Measurements from ENCODE around the gene QSOX2.

QSOX2 gene

DNA sequence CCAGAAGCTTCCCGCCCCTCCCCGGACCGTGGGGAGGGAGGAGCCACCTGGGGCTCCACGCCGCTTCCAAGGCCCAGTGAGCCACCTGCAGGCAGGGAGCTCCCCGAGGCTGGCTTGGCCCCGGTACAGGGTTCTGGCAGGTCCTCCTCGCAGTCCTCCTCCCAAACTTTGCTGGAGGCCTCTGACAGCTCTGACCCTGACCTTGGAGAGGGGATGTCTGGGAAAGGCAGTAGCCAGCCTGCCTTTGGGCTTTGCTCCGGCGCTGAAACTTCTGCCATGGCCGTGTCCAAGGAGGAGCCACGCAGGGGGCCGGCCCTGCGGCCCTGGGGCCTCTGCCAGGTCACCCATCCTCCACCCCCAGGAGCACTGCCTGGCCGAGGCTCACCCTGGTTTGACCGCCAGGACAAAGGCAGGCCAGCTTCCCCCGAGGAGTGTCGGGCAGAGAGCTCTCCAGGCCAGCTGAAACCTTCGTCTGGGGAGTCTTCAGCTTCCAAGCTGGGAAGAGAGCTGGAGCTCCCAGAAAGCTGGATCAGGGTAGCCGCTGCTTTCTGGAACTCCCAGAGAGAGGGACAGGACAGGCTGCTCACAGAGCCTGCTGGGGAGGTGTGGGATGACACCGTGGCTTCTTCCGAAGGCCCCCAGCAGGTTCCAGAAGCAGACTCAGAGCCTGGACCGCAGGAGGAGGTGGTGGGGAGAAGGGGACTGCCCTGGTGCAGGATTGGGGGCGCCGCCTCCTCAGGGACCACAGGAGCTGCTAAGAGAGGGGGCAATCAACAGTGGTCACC, 9.0 kb upstream of the QSOX2 start:
- no peak overlapping the region for H3K4me3 ChIP-seq (ENCODE audit: low read length)
- DNase-seq (ENCODE audit: low read depth, low spot score), result no peak

DNA sequence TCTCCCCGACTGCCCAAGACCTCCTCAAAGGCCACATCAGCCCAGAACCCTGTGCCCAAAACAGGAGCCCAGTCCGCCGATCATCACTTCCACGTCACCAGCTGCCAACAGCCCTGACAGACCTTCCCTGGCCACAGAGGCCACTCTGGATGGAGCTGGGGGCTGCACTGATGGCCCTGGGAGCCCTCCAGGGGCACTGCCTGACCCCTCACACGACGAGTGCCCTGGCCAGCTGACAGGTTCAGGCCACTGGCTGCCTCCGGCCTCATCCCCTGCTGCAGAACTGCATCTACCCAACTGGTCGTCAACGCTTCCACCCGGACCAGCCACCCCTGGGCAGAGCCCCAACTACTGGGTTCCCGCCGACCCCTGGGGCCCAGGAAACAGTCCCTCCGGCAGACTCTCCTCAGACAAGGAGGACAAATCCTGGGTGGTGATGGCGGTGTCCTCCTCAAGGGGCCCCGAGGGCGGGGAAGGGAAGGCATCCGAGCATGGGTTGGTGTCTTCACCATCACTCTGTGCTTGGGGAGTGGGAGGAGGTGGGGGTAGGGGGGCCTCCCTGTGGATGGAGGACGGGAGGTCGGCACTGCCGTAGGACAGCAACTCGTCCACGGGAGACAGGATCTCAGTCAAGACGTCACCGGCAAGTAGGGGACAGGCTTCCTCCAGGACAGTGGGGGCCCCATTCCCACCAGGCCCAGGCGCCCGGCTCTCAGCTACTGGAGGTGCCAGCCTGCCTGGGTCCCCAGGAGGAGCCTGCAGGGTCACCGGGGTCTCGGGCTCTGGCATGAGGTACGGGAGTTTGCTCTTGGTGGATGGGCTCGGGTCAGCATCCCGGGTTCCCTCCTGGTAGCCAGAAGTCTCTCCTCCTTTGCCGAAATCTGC, 7.9 kb upstream of the QSOX2 start:
- H3K4me3 ChIP-seq (ENCODE audit: low read length), result no peak overlapping the region

DNA sequence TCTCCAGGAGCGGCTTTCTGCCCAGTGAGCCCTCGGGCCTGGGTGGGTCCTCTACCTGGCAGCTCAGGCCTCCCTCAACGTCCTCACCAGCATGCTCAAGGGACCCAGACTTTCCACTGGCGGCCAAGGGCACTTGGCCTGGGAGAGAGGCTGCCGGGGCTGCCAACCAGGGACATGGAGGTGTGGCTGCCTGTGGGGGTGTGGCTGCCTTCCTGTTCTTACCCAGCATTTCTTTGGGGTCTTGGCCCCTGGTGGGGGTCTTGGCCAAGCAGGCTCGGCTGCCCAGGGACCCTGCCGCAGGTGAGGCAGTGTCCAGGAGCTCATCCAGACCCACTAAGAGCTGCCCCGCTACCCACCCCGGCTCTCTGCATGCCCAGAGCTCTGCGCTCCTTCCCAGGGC, 7.2 kb upstream of the QSOX2 start:
- DNase-seq (ENCODE audit: low read depth, low spot score), result no peak
- H3K4me3 ChIP-seq (ENCODE audit: low read length), result no peak overlapping the region

More for the DNA sequence above, 7.9 kb upstream of the QSOX2 start:
- no peak for DNase-seq (ENCODE audit: low read depth, low spot score)

GRCh38 chr9:136252281-136252680, 6.7 kb upstream of the QSOX2 start:
- DNase-seq (ENCODE audit: low read depth, low spot score), result no peak
- no peak overlapping the region for H3K4me3 ChIP-seq (ENCODE audit: low read length)

DNA sequence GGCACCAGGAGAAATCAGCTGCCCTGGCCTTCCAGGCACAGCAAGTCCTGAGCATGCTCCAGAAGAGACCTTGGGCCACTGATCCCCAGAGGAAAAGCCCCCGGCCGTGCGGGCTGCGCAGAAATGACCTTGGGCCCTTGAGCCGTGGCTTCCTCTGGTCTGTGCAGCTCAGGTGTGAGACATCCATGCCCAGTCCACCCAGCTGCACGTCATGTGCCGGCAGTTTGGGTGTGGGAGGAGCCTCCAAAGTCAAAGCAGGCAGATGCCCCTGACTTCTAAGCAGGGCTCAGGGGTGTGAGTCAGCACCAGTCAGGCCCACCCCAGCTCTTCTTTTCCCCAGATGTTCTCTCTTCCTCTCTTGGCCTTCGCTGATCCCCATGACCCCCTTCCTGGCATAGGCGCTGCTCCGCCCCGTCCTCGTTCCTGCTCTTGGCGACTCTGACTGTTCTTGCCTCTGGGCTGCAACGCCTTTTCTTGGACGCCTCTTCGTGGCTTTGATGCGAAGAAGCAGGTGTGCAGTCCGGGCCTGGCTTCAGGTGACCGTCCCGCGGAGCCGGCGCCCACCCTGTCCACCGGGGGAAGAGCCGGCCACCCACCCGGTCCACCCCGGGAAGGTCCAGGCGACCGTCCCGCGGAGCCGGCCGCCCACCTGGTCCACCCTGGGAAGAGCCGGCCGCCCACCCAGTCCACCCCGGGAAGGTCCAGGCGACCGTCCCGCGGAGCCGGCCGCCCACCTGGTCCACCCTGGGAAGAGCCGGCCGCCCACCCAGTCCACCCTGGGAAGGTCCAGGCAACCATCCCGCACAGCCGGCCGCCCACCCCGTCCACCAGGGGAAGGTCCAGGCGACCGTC, 5.9 kb upstream of the QSOX2 start:
- H3K4me3 ChIP-seq (ENCODE audit: low read length), result no peak overlapping the region
- DNase-seq (ENCODE audit: low read depth, low spot score), result no peak

DNA sequence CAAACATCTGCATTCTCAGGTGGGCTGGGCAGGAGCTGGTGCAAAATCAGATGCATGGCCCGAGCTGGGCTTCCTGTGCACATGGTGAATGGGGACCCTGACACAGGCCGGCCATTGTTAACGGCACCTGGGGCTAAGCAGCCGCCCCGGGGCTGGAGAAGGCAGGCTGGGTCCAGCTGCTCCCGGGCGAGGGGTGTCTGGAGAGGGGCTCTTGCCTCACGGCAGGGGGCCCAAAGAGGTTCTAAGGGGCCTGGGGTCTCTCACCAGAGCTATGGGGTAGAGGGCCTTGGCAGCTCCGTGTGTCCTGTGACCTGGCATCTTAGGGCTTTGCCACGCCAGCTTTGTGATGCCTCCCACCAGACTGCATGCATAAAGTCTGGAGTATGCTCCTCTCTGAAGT, 5.1 kb upstream of the QSOX2 start:
- no peak overlapping the region for H3K4me3 ChIP-seq (ENCODE audit: low read length)
- DNase-seq (ENCODE audit: low read depth, low spot score), result no peak

DNA sequence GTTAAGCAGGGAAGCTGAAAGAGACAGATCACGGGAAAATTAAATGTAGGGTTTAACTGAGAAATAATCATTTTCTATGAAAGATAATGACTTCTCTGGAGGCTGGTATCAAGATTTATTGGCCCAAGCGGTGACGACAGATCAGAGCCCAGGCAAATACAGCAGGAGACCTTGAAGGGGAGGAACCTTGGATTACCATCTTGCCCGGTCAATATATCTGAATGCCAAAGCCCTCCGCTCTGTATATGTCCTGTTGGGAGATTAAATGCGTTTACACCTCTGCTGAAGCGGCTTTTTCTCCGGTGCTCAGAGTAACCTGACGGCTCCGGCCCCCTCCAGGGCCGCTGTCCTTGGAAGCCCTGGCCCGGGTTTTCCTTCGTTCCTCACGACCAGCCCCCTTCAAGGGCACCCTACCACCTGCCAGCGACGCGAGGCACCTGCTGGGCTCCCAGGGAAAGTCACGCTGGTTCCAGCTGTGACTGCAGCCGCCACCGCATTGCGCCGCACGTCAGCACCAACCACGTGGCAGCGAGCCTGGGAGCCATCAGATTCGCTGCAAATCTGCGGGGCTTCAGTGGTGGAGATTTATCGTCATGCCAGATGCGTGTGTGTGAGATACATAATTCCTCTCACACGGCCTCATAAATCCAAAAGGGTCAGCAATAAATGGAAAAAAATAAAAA, 4.4 kb upstream of the QSOX2 start:
- H3K4me3 ChIP-seq (ENCODE audit: low read length), result no peak overlapping the region
- DNase-seq (ENCODE audit: low read depth, low spot score), result no peak

DNA sequence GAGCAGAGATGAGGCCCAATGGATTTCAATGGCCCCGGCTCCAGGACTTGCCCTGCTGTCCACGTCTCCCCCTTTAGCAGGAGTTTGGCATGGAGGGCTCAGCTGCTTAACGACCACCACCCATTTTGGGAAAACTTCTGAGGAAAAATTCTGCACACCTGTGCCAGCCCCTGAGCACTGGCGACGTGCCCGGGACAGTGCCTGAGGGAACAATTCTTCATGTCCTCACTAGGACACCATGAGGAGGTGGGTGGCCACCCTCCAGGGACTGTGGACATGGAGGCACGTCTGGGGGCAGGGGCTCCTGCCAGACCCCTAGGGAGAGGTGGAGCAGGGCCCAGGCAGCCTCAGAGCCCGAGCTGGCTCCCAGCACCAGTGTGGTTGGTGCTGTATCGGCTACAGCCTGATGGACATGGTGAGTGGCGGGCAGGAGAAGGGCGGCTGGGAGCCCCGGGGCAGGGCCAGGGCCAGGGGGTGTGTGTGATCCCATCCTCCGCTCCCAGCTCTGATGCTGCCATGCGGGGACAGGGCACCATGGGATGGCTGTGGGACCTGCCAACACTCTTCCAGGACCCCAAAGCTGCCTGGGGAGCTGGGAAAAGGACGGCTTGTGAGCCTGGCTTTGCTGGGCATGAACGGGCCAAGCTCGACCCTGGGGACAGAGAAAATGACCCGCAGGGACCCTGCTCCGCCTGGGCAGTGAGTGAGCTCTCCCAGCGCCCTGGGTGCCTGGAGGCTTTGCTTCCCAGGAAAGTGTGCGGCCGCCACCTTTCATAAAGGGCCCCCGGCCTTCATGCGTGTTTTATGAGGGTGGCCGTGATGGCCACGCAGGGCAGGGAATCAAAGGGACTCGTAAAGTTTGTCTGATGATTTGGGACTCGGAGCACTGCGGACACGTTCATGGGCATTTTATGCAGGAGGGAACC, 3.6 kb upstream of the QSOX2 start:
- DNase-seq (ENCODE audit: low read depth, low spot score), result no peak
- H3K4me3 ChIP-seq (ENCODE audit: low read length), result no peak overlapping the region

DNA sequence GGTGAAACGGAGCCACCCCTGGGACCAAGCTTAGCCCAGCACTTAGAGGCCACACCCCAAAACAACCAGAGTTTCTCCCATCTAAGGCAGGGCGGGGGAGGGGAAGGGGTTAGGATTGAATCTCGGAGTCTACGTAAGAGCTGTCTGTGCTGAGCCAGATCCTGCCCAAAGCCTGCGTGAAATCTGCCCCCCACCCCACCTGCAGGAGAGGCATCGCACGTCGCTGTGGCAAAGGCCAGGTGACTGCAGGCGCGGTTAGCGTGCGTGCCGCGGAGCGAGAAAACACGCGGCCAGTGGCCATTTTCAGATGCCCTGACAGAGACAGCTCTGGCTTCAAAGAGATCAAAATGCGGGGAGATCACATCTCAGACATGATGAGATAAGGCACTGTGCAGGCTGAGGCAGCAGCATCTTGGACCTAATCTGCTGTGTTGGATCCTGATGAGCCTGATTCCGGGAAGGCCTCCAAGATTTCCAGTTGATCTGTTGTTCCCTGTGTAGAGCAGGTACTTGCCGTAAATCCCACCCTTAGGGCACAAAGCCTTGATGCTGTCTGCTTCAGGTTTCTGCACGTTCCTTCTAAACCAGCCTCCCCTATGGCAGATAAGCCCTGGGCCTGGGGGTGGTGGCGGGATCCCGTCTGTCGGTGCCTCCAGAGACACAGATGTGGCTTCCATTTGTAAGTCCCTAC, 2.5 kb upstream of the QSOX2 start:
- no peak overlapping the region for H3K4me3 ChIP-seq (ENCODE audit: low read length)
- no peak for DNase-seq (ENCODE audit: low read depth, low spot score)

- no peak for DNase-seq (ENCODE audit: low read depth, low spot score)
- no peak overlapping the region for H3K4me3 ChIP-seq (ENCODE audit: low read length)
These were observed 1.9 kb upstream of the QSOX2 start for GRCh38 chr9:136247551-136247916.

DNA sequence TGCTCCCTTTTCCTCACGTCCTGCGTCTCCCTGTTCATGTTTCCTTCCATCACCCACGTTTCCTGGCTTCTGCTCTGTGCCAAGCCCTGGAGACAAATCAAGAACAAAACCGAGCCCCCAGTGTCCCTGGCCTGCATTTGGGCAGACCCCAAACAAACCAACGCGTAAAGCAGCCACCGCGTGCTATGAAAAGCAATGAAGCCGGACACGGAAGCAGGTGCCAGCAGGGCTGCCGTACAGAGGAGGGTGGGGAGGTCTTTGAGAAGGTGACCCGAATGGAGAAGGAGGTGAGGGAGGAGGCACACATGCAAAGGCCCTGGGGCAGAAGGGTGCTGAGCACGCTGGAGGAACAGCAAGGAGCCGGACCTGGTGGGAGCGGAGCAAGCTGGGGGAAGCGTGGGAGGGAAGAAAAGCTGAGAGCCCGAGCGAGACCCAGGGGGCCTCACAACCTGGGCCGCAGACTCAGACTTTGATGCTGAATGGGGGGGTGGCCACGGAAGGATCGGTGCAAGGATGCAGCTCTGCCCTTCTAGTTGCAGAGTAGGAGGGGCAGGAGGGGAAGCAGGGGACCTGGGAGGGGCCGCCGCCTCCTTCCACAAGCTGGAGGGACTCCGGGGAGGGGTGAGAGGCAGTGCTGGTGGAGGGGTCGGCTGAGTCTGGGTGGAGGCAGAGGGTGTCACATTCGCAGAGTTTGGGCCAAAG, 1.4 kb upstream of the QSOX2 start:
- no peak overlapping the region for H3K4me3 ChIP-seq (ENCODE audit: low read length)
- no peak for DNase-seq (ENCODE audit: low read depth, low spot score)

GRCh38 chr9:136244969-136245218, 718 bp downstream of the QSOX2 start:
- peak overlapping the region; percentile 88 for H3K4me3 ChIP-seq (ENCODE audit: low read length)
- no peak for DNase-seq (ENCODE audit: low read depth, low spot score)

- peak overlapping the region; percentile 88 for H3K4me3 ChIP-seq (ENCODE audit: low read length)
- DNase-seq (ENCODE audit: low read depth, low spot score), result peak; percentile 60
These were observed 1.3 kb downstream of the QSOX2 start for GRCh38 chr9:136244122-136244968.

GRCh38 chr9:136243631-136244030, 2.0 kb downstream of the QSOX2 start:
- no peak for DNase-seq (ENCODE audit: low read depth, low spot score)
- no peak overlapping the region for H3K4me3 ChIP-seq (ENCODE audit: low read length)

DNA sequence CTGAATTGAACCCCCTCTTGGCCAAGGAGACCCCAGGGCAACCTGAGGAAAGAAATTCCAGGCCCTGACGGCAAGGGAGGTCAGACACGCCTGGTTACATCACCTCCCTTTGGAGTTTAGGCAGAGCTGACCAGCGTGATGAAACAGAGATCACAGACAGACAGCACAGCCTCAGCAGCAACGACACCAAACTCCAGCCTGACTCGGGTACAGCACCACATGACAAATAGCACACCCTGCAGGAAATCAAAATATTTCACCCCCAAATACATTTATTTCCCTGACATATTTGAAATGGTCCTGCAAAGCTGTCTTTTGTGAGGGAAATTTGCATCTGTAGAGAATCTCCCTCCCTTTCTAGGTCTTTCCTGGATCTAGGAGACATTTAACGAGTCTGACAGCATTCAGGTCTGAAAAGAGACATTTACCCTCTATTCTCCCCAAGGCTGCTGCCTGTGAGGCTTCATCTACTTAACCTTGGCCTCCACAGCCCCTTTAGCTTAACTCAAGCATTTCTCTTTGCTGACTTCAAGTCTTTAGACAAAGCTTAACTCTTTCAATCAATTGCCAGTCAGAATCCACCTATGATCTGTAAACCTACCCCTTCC, 2.6 kb downstream of the QSOX2 start:
- no peak for DNase-seq (ENCODE audit: low read depth, low spot score)
- no peak overlapping the region for H3K4me3 ChIP-seq (ENCODE audit: low read length)

DNA sequence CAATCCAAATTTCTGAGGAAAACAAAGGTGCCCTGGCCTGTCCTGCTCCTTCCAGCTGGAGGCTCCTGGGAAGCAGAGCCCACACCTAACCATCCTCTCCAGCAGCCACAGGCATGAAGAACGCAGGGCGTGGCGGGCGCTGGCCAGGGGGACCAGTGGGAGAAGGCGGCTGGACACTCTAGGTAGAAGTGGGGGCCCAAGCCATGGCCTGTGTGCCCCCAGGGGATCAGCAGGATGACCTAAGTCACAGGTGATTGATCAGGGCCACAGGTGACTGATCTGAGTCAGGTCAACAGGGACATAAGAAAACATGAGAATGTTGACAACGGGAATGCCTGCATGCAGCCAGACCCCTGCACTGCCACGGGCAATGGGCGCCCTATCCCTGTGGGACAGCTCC, 3.4 kb downstream of the QSOX2 start:
- no peak overlapping the region for H3K4me3 ChIP-seq (ENCODE audit: low read length)
- no peak for DNase-seq (ENCODE audit: low read depth, low spot score)

All from Jurkat, Clone E6-1 (cell line).